NCI-H1417 treated with DMSO at 0.1 percent for 48 hours (cell line): ENCODE measurements around the gene TLE6.
"Not testable (repeated sequence)": the region's sequence is repeated elsewhere in the genome, so short reads cannot be mapped to it uniquely, and the experiment has no call there.

Experiments
- DNase-seq: peaks from one replicate; lab custom pipeline; 2025; lab: John Stamatoyannopoulos, UW

The TLE6 gene

DNA sequence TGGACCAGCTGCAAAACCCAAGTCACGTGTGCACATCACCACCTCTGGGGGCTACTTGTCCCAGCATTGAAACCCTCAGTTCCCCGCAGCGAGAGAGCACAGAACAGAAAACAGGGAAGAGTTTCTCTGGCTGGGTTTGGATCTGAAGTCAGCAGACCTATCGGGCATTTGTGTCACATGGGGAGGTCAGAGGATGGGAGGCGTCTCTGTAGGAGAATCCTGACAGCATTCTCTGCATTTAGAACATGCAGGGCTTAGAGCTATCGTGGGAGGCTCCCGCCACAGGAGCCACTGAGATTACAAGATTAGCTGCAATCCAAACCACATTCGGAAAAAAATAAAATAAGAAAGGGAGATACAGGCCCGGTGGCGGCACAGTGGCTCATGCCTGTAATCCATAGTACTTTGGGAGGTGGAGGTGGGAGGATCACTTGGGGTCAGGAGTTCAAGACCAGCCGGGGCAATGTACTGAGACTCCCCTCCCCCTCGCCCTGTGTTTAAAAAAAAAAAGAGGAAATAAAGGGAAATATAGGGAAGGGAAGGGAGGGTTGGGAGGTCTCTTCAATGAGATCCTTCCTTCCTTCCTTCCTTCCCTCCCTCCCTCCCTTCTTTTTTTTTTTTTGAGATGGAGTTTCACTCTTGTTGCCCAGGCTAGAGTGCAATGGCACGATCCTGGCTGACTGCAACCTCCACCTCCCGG is 2.9 kb upstream of the TLE6 start:
- no peak for DNase-seq

DNA sequence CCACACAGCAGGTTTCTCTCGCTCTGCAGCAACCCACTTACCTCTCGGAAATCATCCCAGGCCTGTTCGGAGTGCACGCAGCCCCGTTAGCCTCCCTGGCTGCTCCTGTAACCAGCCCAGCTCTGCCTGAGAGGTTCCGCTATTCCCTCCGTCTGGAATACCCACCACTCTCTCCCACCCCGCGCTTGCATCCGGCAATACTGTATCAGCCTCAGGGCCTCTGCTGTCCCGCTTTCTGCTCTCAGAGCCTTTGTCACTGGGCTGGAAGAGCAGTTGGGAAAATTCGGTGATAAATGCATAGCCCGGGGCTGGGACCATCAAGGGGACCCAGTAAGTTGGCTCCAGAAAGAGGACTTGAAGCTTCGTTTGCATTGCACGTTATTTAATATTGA is 759 bp upstream of the TLE6 start:
- no peak for DNase-seq

DNA sequence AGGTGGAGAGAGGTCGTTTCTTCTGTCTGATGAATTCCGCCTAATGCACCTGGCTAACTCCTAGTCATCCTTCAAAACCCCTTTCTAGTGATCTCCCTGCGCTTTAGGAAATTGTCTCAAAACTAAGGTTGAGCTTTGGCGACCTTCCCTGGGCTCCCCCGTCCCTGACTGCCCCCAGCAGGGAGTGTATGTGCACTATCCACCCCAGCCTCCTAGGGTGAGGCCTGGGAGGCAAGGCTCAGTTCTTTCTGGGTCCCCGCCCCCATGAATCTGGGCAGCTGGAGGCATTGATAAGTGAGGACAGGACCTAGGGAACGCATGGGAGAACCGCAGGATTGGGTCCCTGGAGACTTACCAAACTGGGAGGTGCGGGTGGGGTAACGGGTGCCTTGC is 378 bp downstream of the TLE6 start:
- DNase-seq = no peak

DNA sequence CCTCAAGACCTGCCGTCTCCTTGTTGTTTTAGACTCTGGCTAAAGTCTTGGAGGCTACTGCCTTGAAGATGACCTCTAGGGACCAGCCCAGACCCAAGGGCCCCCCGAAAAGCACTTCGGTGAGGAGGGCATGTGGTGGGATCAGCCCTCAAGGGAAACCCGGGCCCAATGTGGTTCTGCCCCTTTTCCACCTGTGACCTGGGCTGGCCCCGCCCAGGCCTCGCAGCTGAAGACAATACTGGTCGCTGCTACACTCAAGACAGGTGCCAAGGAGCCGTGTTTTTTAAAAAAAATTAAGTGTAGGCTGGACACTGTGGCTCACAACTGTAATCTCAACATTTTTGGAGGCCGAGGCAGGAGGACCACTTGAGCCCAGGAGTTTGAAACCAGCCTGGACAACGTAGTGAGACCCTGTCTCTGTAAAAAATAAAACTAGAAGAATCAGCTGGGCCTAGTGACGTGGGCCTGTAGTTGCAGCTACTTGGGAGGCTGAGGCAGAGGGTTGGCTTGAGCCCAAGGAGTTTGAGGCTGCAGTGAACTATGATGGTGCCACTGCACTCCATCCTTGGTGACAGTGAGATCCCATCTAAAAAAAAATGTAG is 903 bp downstream of the TLE6 start:
- DNase-seq = no peak

DNA sequence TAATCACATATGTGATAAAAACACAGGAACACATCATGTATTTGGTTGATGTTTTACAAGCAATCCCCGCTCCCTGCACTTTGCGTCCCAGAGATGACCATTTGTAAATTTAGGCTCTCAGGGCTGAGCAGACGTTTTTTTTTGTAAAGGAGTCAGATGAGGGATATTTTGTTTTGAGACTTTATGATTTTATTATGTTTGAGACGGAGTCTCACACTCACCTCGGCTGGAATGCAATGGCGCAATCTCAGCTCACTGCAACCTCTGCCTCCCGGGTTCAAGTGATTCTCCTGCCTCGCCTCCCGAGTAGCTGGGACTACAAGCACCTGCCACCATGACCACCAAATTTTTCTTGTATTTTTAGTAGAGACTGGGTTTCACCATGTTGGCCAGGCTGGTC is 1.4 kb downstream of the TLE6 start:
- DNase-seq = no peak

DNA sequence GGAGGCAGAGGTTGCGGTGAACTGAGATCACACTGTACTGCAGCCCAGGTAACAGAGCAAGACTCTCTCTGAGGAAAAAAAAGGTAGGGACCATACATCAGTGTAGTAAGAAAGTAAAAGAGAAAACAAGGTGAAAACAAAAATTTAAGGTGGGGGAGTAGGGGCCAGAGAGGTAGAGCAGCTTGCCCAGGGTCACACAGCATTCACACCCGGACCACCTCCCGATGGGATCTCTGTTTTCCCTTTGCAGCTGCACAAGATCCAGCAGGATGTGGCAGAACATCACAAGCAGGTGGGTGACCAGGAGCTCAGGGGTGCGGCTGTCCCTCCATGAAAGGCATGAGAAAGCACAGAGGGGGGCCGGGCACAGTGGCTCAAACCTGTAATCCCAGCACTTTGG is 4.5 kb downstream of the TLE6 start:
- DNase-seq = no peak

DNA sequence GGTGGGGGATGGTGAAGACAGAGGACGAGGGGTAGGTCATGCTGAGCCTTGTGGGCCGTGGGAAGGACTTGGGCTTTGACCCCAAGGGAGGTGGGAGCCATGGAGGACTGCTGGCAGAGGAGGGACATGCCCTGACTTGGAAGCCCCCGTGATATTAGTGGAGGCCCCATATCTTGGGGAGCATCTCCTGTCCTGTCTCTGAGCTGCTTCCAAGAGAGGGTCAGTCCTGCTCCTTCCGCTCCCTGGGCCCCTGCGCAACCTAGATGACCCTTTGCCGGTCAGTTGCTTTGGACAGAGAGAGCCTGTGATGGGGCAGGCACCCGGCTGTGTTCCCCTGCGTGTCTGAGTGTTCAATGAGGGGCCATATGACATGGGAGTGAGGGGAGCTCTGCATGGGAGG is 5.2 kb downstream of the TLE6 start:
- DNase-seq = no peak

DNA sequence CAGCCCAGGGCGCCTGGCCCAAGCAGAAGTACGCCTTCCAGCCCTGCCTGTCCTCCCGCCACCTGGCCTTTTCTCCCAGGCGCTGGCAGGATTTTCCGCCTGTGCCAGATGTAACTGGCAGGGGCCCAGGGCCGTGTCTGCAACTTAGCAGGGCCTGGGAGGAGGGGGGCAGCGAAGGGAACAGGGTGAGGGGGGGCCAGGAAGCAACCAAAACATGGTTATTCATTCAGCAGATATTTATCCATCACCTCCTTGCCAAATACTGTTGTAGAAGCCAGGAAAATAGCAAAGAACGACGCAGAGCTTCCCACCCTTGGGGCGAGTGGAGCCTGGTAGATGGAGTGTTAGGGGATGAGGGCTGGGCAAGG is 5.6 kb downstream of the TLE6 start:
- peak; percentile 47 for DNase-seq

DNA sequence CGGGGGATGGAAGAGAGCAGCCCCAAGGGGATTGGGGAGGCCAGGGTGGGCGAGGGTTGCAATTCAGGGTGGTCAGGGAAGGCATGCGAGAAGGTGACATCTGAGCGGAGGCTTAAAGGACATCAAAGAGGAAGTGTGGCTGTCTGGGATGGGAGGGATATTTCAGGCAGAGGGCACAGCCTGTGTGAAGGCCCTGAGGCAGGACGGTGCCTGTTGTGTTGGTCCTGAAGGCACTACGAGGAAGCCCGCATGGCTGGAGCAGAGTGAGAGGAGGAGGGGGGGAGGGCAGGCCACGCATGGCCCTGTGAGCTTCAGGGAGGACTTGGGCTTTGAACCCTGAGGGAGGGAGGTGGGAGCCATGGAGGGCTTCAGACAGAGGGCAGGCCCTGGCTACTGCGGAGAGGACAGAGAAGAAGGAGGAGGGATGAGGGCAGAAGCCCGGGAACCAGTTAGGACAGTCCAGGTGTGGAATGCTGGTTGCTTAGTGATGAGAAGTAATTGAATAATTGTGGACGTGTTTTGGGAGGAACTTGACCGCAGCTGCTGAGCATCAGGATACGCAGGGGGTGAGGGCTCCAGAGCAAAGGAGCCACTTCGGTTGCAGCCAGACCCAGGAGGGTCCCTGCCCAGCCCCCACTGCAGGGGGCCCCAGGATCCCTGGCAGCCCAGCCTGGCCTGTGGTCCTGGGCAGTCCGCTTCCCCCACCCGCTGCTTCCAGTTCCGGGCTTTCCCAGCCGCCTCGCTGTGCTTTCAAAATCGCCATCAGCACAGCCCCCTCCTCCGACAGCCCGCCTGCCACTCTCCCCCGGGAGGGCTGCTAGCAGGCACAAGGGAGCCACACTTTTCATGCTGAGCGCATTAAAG is 6.2 kb downstream of the TLE6 start:
- peak; percentile 94 for DNase-seq

DNA sequence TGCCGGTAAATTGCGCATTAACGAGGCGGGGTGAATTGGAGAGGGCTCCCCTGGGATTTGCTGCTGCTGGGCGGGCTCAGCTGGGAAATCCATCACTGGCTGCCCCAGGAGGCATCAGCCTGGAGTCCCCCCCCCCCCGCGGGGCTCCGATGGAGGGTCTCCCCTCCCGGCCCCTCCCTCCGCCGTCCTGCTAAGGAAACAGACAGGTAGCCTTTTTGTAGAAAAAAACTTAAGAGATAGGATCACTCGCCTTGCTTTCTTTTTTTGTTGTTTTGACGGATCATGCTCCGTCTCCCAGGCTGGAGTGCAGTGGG is 6.8 kb downstream of the TLE6 start:
- DNase-seq = no peak

DNA sequence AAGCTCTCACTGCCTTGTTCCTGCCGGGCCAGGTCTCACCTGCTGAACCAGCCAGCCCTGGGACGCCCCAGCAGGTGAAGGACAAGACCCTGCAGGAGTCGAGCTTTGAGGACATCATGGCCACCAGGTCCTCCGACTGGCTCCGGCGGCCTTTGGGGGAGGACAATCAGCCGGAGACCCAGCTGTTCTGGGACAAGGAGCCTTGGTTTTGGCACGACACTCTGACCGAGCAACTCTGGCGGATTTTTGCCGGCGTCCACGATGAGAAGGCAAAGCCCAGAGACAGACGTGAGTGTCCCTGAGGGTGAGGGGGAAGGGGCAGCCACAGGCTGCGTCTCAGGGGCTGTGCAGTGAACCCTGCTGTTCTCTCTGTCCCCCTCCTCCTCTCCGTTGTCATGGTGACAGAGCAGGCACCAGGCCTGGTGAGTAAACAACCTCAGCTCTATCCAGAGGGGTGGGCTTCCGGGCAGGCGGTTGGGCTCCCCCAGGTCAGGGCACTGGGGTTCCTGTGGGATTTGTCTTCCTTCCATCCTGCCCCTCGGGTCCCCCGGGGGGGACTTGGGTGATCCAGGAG is 9.7 kb downstream of the TLE6 start:
- DNase-seq = peak; percentile 28

DNA sequence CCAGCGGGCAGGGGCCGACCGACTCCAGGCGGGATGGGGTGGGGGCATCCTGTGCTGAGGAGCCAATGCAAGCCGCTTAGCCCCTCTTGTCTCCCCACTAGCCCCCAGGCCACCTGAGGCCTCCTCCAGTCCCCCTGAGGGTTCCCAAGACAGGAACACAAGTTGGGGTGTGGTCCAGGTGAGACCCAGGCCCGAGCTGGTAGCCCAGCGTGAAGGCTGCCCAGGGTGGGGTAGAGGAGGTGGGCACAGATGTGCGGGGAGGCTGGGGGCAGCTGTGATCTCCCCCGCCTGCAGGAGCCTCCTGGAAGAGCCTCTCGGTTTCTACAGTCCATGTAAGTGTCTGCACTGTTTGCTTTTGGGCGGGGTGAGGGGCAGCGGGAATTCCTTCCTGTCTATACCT is 10.4 kb downstream of the TLE6 start:
- no peak for DNase-seq

DNA sequence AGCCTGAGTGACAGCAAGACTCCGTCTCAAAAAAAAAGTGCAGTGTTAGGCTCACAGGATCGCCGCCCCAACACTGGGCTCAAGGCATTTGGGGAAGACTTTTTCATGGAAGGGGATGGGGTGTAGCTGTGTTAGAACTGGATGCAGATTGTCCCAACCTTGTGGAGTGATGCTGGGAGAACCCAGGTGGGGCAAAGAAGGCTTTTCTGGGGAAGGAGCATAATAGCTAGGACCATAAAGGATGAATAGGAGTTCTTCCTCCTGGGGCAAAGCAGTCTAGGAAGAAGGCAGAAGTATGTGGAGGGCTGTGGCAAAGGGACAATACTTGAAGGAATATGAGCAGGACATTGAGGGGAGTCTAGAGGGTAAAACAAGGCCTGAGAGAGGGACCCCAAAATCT is 11.2 kb downstream of the TLE6 start:
- no peak for DNase-seq

DNA sequence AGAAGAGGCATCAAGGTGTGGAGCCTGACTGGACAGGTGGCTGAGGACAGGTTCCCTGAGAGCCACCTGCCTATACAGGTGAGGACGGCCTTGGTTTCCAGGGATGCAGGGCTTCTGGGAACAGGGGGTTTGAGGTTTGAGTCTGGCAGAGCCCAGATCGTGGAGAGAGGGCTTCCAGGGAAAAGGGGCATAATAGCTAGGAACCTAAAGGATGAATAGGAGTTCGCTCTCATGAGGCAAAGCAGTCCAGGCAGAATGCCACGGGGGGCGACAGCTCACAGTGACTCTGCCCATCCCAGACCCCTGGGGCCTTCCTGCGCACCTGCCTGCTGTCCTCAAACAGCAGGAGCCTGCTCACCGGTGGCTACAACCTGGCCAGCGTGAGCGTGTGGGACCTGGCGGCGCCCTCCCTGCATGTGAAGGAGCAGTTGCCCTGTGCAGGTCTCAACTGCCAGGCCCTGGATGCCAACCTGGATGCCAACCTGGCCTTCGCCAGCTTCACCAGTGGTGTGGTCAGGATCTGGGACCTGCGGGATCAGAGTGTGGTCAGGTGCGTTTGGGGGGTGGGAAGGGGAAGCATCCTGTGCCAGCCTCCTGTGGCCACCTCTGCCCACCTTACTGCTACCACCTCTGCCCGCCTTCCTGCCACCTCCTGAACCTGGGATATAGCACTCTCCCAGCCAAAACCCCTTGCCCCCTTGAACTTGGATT is 12.0 kb downstream of the TLE6 start:
- DNase-seq = no peak

DNA sequence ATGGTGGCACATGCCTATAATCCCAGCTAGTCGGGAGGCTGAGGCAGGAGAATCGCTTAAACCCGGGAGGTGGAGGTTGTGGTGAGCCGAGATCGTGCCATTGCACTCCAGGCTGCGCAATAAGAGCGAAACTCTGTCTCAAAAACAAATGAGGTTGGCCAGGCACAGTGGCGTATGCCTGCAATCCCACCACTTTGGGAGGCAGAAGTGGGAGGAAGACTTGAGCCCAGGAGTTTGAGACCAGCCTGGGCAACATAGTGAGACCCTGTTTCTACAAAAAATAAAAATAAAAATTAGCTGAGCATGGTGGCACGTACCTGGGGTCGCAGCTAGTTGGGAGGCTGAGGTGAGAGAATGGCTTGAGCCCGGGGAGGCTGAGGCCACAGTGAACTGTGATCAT is 15.0 kb downstream of the TLE6 start:
- DNase-seq = not testable (repeated sequence)

DNA sequence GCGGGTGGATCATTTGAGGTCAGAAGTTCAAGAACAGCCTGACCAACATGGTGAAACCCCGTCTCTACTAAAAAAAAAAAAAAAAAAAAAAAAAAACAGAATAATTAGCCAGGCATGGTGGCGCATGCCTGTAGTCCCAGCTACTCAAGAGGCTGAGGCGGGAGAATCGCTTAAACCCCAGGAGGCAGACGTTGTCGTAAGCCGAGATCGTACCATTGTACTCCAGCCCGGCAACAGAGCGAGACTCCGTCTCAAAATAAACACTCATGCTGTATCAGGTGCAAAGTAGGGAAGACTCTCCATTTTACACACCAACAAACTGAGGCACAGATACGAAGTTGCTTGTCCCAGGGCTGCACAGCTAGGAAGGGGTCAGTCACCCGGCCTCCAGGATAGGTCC is 15.6 kb downstream of the TLE6 start:
- DNase-seq = no peak

DNA sequence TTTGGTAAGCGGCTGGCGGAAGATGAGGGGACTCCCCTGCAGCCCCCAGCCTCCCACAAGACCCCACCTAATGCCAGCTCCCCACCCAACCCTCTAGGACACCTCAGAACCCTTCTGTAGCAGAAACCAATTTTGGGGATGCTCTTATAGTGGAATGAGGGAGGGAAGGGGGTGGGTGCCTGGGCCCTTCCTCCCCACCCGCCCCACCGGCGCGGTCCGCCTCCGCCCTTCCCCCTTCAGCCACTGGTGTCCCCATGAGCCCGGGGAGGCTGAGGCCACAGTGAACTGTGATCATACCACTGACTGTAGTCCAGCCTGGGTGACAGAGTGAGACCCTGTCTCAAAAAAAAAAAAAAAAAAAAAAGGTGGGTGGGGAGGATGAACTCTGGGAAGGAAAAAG is 16.2 kb downstream of the TLE6 start:
- no peak for DNase-seq

DNA sequence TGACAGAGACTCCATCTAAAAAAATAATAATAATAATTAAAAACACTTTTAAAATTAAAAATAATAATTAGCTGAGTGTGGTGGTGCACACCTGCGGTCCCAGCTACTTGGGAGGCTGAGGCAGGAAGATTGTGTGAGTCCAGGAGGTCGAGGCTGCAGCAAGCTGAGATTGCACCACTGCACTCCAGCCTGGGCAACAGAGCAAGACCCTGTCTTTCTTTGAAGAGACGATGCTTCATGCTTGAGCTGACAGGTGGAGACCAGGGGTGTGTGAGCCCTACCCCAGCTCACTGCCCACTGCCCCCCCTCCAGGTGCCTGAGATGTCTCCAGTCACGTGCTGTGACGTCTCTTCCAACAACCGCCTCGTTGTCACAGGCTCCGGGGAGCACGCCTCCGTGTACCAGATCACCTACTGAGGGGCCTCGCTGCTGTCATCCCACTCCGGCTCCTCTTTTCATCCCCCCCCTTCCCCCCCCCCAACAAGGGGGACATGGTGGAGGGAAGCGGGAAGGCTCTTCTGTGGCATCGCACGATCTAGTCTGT is 17.3 kb downstream of the TLE6 start:
- no peak for DNase-seq

DNA sequence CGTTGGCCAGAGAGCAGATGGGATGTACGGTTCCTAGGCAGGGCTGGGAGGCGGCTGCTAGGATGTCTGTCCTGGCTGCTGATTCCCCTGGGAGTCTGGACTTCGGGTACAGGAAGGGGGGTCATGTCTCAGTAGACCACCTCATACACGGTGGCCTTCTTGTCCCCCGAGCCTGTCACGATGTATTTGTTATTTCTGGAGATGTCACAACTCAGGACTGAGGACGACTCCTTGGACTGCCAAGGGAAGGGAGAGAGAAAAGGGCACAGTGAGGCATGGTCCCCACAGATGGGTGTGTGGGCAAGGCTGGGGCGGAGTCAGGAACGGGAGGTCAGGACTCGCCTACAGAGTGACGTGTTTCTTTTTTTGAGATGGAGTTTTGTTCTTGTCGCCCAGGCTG is 20.4 kb downstream of the TLE6 start:
- DNase-seq = no peak

DNA sequence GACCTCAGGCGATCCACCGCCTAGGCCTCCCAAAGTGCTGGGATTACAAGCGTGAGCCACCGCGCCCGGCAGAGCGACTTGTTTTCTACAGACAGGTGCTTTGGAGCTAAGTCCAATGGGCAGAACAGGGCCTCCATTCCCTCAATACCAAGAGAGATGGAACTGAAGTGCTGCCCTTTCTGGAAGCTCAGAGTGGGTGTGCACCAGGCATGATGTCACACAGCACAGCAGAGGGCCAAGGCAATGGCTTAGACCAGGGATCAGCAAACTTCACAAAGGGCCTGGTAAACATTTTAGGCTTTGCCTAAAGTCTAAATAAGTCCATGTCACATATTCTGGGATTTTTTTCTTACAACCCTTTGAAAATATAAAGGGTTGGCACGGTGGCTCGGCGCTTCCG is 21.3 kb downstream of the TLE6 start:
- DNase-seq = no peak

DNA sequence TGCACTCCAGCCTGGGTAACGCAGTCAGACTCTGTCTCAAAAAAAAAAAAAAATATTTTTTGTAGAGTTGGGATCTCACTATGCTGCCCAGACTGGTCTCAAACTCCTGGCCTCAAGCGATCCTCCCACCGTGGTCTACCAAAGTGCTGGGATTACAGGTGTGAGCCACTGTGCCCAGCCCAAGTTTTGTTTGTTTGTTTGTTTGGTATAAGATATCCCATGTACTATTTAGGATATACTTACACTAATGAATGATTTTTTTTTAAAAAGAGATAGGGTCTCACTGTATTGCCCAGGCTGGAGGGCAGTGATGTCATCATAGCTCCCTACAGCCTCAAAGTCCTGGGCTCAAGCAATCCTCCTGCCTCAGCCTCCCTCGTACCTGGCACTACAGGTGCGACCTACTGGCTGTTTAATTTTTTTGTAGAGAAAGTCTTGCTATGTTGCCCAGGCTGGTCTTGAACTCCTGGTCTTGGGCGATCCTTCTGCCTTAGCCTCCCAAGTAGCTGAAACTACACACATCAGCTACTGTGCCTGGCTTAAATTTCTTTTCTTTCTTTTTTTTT is 24.0 kb downstream of the TLE6 start:
- DNase-seq = no peak

DNA sequence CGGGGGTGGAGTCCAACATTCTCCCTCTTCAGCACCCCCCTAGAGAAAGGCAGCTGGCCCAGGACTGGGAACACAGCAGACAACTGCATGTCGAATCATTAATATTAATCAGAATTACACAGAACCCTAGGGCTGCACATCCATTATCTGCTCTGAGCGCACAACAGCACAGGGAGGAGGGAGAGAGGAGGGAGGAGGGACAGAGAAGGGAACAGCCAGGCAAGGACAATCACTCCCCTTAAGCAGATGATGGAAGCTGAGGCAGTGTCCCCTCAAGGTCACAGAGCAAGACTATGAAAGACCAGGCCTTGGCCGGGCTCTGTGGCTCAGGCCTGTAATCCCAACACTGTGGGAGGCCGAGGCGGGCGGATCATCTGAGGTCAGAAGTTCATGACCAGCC is 25.7 kb downstream of the TLE6 start:
- DNase-seq = no peak
